HG03439 (cell line): ENCODE results near the gene CAMK1.

Experiments used
- ATAC-seq: cut with Tn5 transposase; IDR thresholded peaks from one replicate; pipeline ENCODE4 v1.9.1; 2021; ENCODE audit warnings: mild to moderate bottlenecking, moderate library complexity; ENCODE audit not compliant: unreplicated experiment

The CAMK1 gene

GRCh38 chr3:9713142-9713541 lies 56.6 kb downstream of the CAMK1 start:
- no peak for ATAC-seq

- no peak for ATAC-seq
Measured at GRCh38 chr3:9712415-9712814, 57.3 kb downstream of the CAMK1 start.

GRCh38 chr3:9710174-9710739 lies 59.5 kb downstream of the CAMK1 start:
- no peak for ATAC-seq
